Natural killer cell (primary cell): ENCODE results near the gene ATXN1. TPM values are rescaled to one million over a fixed set of nuclear protein-coding genes. Genes with fewer than 3 reads are reported as not detected.

ENCODE experiments used
- ATAC-seq, 3 donors: fragments of 150-1000 bp in 2 of 3; fragments of 200-7000 bp in 1 of 3; cut with Tn5 transposase; 1 replicate in 1 of 3; 2 replicates in 2 of 3; pipeline ENCODE4 v1.10.0; 2021; ENCODE audit warnings: mild to moderate bottlenecking in 2 of 3, moderate library complexity in 2 of 3
- DNase-seq, 2 donors: peaks; one replicate each; pipeline versions ENCODE4 v3.0.0 to v3.0.0-alpha.2; 2013 to 2021; ENCODE audit warnings: mixed read lengths in 1 of 2
- H3K27ac ChIP-seq: one replicate; pipeline ENCODE4 v1.5.1; 2013; ENCODE audit warnings: mild to moderate bottlenecking, low read length
- H3K27me3 ChIP-seq: one replicate; pipeline ENCODE4 v1.6.1; 2013; ENCODE audit warnings: low read length; ENCODE audit not compliant: control insufficient read depth, insufficient read depth
- H3K36me3 ChIP-seq: one replicate; pipeline ENCODE4 v1.6.1; 2013; ENCODE audit warnings: low read length; ENCODE audit not compliant: control insufficient read depth, insufficient read depth
- H3K4me1 ChIP-seq: one replicate; pipeline ENCODE4 v1.6.1; 2013; ENCODE audit warnings: low read length; ENCODE audit not compliant: control insufficient read depth, insufficient read depth
- H3K4me3 ChIP-seq: one replicate; pipeline ENCODE4 v1.5.1; 2013; ENCODE audit warnings: low read length
- H3K9me3 ChIP-seq: one replicate; pipeline ENCODE4 v1.6.1; 2013; ENCODE audit warnings: low read length; ENCODE audit not compliant: control insufficient read depth, insufficient read depth
- H3K27ac Mint-ChIP-seq, 2 donors: one replicate each; pipeline ENCODE4 v1.8.0; 2022; ENCODE audit warnings: mild to moderate bottlenecking in 2 of 2, mixed read lengths in 2 of 2, moderate library complexity in 1 of 2
- H3K27me3 Mint-ChIP-seq, 2 donors: one replicate each; pipeline ENCODE4 v1.8.0; 2022; ENCODE audit warnings: low read depth in 2 of 2, mixed read lengths in 2 of 2
- H3K36me3 Mint-ChIP-seq: one replicate; pipeline ENCODE4 v1.8.0; 2022; ENCODE audit warnings: mixed read lengths
- H3K4me1 Mint-ChIP-seq, 2 donors: one replicate each; pipeline ENCODE4 v1.8.0; 2022; ENCODE audit warnings: mixed read lengths in 2 of 2
- H3K4me3 Mint-ChIP-seq: one replicate; pipeline ENCODE4 v1.8.0; 2022; ENCODE audit warnings: mild to moderate bottlenecking, moderate library complexity, mixed read lengths
- H3K9me3 Mint-ChIP-seq, 2 donors: one replicate each; pipeline ENCODE4 v1.8.0; 2022; ENCODE audit warnings: mixed read lengths in 2 of 2
- CTCF ChIP-seq: fragments of 200-600 bp; IDR thresholded peaks from one replicate; pipeline ENCODE4 v1.8.0; 2022; ENCODE audit warnings: antibody characterized with exemption
- WGBS: methylation state at CpG from one replicate; pipeline ENCODE4 v1.1.7; 2013; ENCODE audit warnings: missing lambda C conversion rate; ENCODE audit not compliant: insufficient coverage; 5-methylcytosine and 5-hydroxymethylcytosine counted together
- intact Hi-C: fragments of 100-400 bp; cut with micrococcal nuclease; formaldehyde crosslinking; loops from one replicate; pipeline ENCODE4 v1.14.2; 2022
- total RNA-seq, 4 donors: library from RNA; stranded (reverse); fragments of 120-200 nt in 1 of 4; gene quantifications; one replicate each; pipeline versions ENCODE4 v1.2.3 to v1.2.4, GENCODE V29; 2013 to 2022

Gene ATXN1
- total RNA-seq, 3 donors from 2014 or later (not counting 1 experiment from before 2014, with no cell fraction given), result 90.4 to 120 (median 97.9) TPM

GRCh38 chr6:16602035-16602434 lies 159.2 kb downstream of the ATXN1 start:
- Histone ChIP-seq H3K4me1 (no peaks in the 10 kb centered on the region), H3K27ac (no peak overlapping the region), H3K4me3 (no peak overlapping the region), H3K9me3 (no peaks in the 10 kb centered on the region), H3K36me3 (no peaks in the 10 kb centered on the region), H3K27me3 (no peaks in the 10 kb centered on the region)
- peaks cover 7% of the 10 kb centered on the region for H3K36me3 Mint-ChIP-seq
- H3K4me1 Mint-ChIP-seq, result peaks cover 7 to 11% of the 10 kb centered on the region in 2 donors
- no peak overlapping the region for H3K4me3 Mint-ChIP-seq
- DNase-seq, result no peak
- H3K27ac Mint-ChIP-seq, result no peak overlapping the region
- intact Hi-C loops, result no loop called here
- TF ChIP-seq CTCF, result no peak
- 82% methylated on average over 3 of the region's 3 CpGs for WGBS
- no peaks in the 10 kb centered on the region for H3K27me3 Mint-ChIP-seq
- no peak for ATAC-seq
- no peaks in the 10 kb centered on the region for H3K9me3 Mint-ChIP-seq

- H3K36me3 ChIP-seq, result no peaks in the 10 kb centered on the region
- DNase-seq (no peak), ATAC-seq (no peak)
- H3K4me3 Mint-ChIP-seq, result no peak overlapping the region
- no peaks in the 10 kb centered on the region for H3K9me3 Mint-ChIP-seq
- no peaks in the 10 kb centered on the region for H3K27me3 ChIP-seq
- H3K27ac Mint-ChIP-seq, result no peak overlapping the region
- WGBS, result 100% methylated on average over 4 of the region's 4 CpGs
- intact Hi-C loops, result no loop called here
- H3K27ac ChIP-seq, result no peak overlapping the region
- H3K4me3 ChIP-seq, result no peak overlapping the region
- H3K36me3 Mint-ChIP-seq, result peaks cover 7% of the 10 kb centered on the region
- no peak for TF ChIP-seq CTCF
- H3K4me1 Mint-ChIP-seq, result peaks cover 7 to 15% of the 10 kb centered on the region in 2 donors
- H3K27me3 Mint-ChIP-seq, result no peaks in the 10 kb centered on the region
- H3K4me1 ChIP-seq, result no peaks in the 10 kb centered on the region
- H3K9me3 ChIP-seq, result no peaks in the 10 kb centered on the region
Observed at GRCh38 chr6:16600701-16601100, 160.6 kb downstream of the ATXN1 start.

DNA sequence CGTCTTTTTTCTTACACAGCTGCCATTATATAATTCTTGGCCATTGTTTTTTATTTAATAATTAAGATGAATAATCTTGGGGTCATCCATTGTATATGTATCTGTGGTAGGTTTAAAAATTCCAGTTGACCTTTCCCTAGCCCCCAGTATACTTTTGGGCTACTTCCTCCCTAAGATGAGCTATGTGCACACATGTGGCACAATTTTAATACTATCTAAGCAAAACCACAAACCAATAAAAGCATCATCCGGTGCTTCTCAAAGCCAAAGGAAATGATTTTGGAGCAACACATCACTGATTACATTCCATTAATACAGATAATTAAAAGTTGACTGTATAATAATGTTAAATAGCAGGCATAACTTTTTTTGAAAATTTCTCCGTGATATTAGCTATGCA lies 161.2 kb downstream of the ATXN1 start:
- no peaks in the 10 kb centered on the region for H3K4me1 ChIP-seq
- H3K4me1 Mint-ChIP-seq, result peaks cover 7 to 15% of the 10 kb centered on the region in 2 donors
- DNase-seq, result no peak

More for the DNA sequence above, 161.2 kb downstream of the ATXN1 start:
- no peak for TF ChIP-seq CTCF
- no peaks in the 10 kb centered on the region for H3K27me3 ChIP-seq
- WGBS, result 0% methylated on average over 1 of the region's 3 CpGs
- H3K9me3 ChIP-seq, result no peaks in the 10 kb centered on the region
- H3K27ac Mint-ChIP-seq, result no peak overlapping the region
- no peak overlapping the region for H3K27ac ChIP-seq
- H3K4me3 Mint-ChIP-seq, result no peak overlapping the region
- no peaks in the 10 kb centered on the region for H3K27me3 Mint-ChIP-seq
- intact Hi-C loops, result no loop called here
- H3K36me3 ChIP-seq, result no peaks in the 10 kb centered on the region
- no peak overlapping the region for H3K4me3 ChIP-seq
- peaks cover 7% of the 10 kb centered on the region for H3K36me3 Mint-ChIP-seq
- H3K9me3 Mint-ChIP-seq, result no peaks in the 10 kb centered on the region
- no peak for ATAC-seq
